ENCODE measurements around the gene KCNH5.

KCNH5 gene

GRCh38 chr14:62994096-62994495 is 51.2 kb downstream of the KCNH5 start:
- ATAC-seq = no peak

- ATAC-seq = no peak
Observed at GRCh38 chr14:62988967-62989366, 56.3 kb downstream of the KCNH5 start.

GRCh38 chr14:62983821-62984220 is 61.4 kb downstream of the KCNH5 start:
- ATAC-seq = no peak

GRCh38 chr14:62980693-62981092 is 64.6 kb downstream of the KCNH5 start:
- ATAC-seq = no peak

GRCh38 chr14:62957562-62957961 is 87.7 kb downstream of the KCNH5 start:
- no peak for ATAC-seq

GRCh38 chr14:62956413-62956812 is 88.8 kb downstream of the KCNH5 start:
- ATAC-seq = no peak

- ATAC-seq = no peak
Observed at GRCh38 chr14:62954165-62954564, 91.1 kb downstream of the KCNH5 start.

GRCh38 chr14:62952226-62952625 is 93.0 kb downstream of the KCNH5 start:
- no peak for ATAC-seq

GRCh38 chr14:62947301-62947700 is 98.0 kb downstream of the KCNH5 start:
- ATAC-seq = no peak

GRCh38 chr14:62946221-62946620 is 99.0 kb downstream of the KCNH5 start:
- no peak for ATAC-seq

- no peak for ATAC-seq
Observed at GRCh38 chr14:62943202-62943601, 102.1 kb downstream of the KCNH5 start.

GRCh38 chr14:62939970-62940369 is 105.3 kb downstream of the KCNH5 start:
- no peak for ATAC-seq

GRCh38 chr14:62938778-62939177 is 106.5 kb downstream of the KCNH5 start:
- ATAC-seq = no peak

GRCh38 chr14:62934439-62934838 is 110.8 kb downstream of the KCNH5 start:
- ATAC-seq = no peak

GRCh38 chr14:62921466-62921865 is 123.8 kb downstream of the KCNH5 start:
- no peak for ATAC-seq

GRCh38 chr14:62916551-62916950 is 128.7 kb downstream of the KCNH5 start:
- ATAC-seq = no peak

- no peak for ATAC-seq
Observed at GRCh38 chr14:62914873-62915272, 130.4 kb downstream of the KCNH5 start.

- ATAC-seq = no peak
Observed at GRCh38 chr14:62914025-62914424, 131.2 kb downstream of the KCNH5 start.

GRCh38 chr14:62908506-62908905 is 136.8 kb downstream of the KCNH5 start:
- no peak for ATAC-seq

GRCh38 chr14:62905566-62905965 is 139.7 kb downstream of the KCNH5 start:
- no peak for ATAC-seq

GRCh38 chr14:62897771-62898170 is 147.5 kb downstream of the KCNH5 start:
- ATAC-seq = no peak

GRCh38 chr14:62896932-62897456 is 148.3 kb downstream of the KCNH5 start:
- ATAC-seq = no peak

- no peak for ATAC-seq
Observed at GRCh38 chr14:62894736-62895135, 150.5 kb downstream of the KCNH5 start.

GRCh38 chr14:62889364-62889763 is 155.9 kb downstream of the KCNH5 start:
- no peak for ATAC-seq

GRCh38 chr14:62886461-62886860 is 158.8 kb downstream of the KCNH5 start:
- ATAC-seq = no peak

GRCh38 chr14:62885451-62885850 is 159.8 kb downstream of the KCNH5 start:
- ATAC-seq = no peak
